Mucosa of descending colon (tissue), 3 donors: ENCODE data around the gene SNRK. TPM values are rescaled to one million over a fixed set of nuclear protein-coding genes. Genes with fewer than 3 reads are reported as not detected.

Source experiments
- ATAC-seq: fragments of 200-7000 bp; cut with Tn5 transposase; one replicate; pipeline ENCODE4 v1.9.1; 2020; ENCODE audit warnings: mild to moderate bottlenecking, moderate library complexity
- DNase-seq, 3 donors: peaks; one replicate each; pipeline ENCODE4 v3.0.0-alpha.2; 2020
- H3K36me3 ChIP-seq: fragments of 200-600 bp; one replicate; pipeline ENCODE4 v1.8.0; 2021; ENCODE audit warnings: low read depth, mild to moderate bottlenecking
- H3K4me1 ChIP-seq: fragments of 200-600 bp; one replicate; pipeline ENCODE4 v1.8.0; 2021; ENCODE audit warnings: low read depth, mild to moderate bottlenecking
- H3K4me3 ChIP-seq: fragments of 200-600 bp; one replicate; pipeline ENCODE4 v1.8.0; 2021; ENCODE audit warnings: mild to moderate bottlenecking
- H3K9me3 ChIP-seq: fragments of 200-600 bp; one replicate; pipeline ENCODE4 v1.8.0; 2021; ENCODE audit warnings: mild to moderate bottlenecking
- intact Hi-C, 2 donors: fragments of 100-400 bp; cut with DNase I in 1 of 2; cut with micrococcal nuclease in 1 of 2; formaldehyde crosslinking; loops; one replicate each; pipeline versions ENCODE4 v1.11.0 to v1.11.1; 2022; cut with DNase I, micrococcal nuclease
- total RNA-seq, 3 donors: library from RNA; stranded (reverse); fragmentation: NEBNext Ultra II Directional in 2 of 3; extraction: Animal tissue kit (Norgen Biotek cat#: 25700) in 2 of 3; gene quantifications; one replicate each; pipeline versions ENCODE4 v1.2.1 to v1.2.4, GENCODE V29; 2021 to 2023
- TF ChIP-seq, protein P1 (sequence below): fragments of 200-600 bp; IDR thresholded peaks from one replicate; pipeline ENCODE4 v1.8.0; 2022; ENCODE audit warnings: antibody characterized with exemption, mild to moderate bottlenecking
- donor health status: DM: no; HTN: no; CAD: no; lungs with moderate emphysema.
- donor health status: DM: no; HTN: no; CAD: no.
- donor health status: DM: no; HTN: yes; CAD: no.

The SNRK gene
- total RNA-seq, 3 donors from 2014 or later: 33.2 to 47.6 (median 35.2) TPM

DNA sequence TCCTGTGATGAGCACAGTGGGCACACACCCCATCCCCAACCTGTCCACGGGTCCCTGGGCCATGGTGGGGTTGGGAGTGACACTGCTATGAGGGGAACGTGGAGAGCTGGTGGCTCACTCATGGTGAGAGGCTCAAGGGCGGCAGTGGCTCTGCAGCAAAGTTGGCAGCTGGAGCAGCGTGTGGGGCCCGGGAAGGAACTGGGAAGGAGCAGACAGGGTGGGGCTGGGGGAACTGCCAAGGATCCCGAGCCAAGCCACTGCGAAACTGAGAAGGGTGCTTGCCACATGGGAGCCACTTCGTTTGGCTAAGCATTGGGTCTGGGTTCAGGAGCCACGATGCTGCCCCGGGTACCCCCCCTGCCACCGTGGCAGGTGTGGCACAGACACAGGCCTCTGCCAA is 80.1 kb downstream of the SNRK start:
- no peak for DNase-seq
- intact Hi-C loops: no loop called here

DNA sequence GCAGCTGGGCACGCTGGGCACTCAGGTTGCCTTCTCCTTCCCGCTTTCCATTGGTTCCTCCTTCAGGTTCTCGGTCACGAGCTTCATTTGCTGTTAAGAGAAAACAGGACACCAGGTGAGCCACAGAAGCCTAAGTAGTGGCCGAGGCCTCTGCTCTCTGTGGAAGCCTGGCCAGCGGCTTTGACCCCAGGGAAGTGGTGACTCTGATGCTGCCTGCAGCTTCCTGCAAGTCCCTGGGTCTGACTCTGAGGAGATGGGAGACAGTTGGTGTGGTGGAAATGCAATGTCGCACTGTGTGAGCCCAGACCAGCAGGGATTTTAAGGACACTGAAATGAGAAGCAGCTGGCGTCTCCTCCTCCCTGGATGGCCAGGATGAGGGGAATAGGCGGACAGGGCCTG is 80.5 kb downstream of the SNRK start:
- intact Hi-C loops: no loop called here
- no peak for DNase-seq
- TF ChIP-seq, protein P1, sequence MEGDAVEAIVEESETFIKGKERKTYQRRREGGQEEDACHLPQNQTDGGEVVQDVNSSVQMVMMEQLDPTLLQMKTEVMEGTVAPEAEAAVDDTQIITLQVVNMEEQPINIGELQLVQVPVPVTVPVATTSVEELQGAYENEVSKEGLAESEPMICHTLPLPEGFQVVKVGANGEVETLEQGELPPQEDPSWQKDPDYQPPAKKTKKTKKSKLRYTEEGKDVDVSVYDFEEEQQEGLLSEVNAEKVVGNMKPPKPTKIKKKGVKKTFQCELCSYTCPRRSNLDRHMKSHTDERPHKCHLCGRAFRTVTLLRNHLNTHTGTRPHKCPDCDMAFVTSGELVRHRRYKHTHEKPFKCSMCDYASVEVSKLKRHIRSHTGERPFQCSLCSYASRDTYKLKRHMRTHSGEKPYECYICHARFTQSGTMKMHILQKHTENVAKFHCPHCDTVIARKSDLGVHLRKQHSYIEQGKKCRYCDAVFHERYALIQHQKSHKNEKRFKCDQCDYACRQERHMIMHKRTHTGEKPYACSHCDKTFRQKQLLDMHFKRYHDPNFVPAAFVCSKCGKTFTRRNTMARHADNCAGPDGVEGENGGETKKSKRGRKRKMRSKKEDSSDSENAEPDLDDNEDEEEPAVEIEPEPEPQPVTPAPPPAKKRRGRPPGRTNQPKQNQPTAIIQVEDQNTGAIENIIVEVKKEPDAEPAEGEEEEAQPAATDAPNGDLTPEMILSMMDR: no peak
- Histone ChIP-seq H3K4me3 (no peak overlapping the region), H3K9me3 (no peaks in the 10 kb centered on the region), H3K36me3 (no peaks in the 10 kb centered on the region), H3K4me1 (no peaks in the 10 kb centered on the region)
- ATAC-seq: peak; percentile 7

More for the DNA sequence above, 80.1 kb downstream of the SNRK start:
- Histone ChIP-seq H3K4me1 (no peaks in the 10 kb centered on the region), H3K4me3 (no peak overlapping the region), H3K9me3 (no peaks in the 10 kb centered on the region), H3K36me3 (no peaks in the 10 kb centered on the region)
- TF ChIP-seq, protein P1: no peak
- peak; percentile 3 for ATAC-seq

DNA sequence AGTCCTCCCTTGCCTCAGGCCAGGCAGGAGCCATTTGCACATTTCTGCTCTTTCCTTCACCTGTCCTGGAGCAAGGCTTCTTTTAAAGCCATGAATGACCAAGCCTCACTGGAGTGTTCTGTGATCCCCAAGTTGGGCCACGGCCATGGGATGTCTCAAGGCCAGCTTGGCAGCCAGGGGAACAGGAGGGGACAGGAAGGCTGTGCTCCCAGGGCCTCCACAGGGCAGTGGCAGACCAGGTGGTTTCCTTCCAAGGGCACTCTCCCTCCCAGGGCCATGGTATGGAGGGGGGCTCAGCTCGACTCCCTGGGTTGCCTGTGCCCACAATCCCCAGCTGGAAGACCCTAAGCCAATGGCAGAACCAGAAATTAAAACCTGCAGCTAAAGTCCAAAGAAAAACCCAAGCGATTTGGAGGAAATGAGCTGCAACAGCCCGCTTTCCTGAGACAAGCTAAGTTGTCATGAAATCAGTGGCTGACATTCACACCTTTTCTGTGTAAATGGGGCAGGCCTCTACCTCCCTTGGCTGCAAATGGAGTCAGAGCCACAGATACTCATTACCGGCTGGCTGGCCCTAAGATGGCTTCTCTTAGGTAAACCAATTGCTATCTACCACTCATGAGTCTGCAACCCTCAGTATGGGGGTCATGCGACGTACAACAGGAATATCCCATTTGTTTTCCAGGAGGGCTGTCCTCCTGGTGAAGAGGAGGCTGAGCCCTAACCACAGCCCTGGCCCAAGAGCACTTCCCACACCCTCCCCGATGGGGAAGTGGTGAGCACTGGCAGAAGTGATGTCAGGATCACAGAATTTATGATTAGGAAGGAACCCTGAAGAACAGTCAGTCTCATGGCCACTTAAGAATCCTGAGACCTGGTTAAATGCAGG is 83.3 kb downstream of the SNRK start:
- Histone ChIP-seq H3K4me3 (no peak overlapping the region), H3K4me1 (no peaks in the 10 kb centered on the region), H3K9me3 (no peaks in the 10 kb centered on the region), H3K36me3 (no peaks in the 10 kb centered on the region)
- DNase-seq (no peak), ATAC-seq (peak; percentile 33)
- TF ChIP-seq, protein P1: no peak
- intact Hi-C loops: no loop called here

DNA sequence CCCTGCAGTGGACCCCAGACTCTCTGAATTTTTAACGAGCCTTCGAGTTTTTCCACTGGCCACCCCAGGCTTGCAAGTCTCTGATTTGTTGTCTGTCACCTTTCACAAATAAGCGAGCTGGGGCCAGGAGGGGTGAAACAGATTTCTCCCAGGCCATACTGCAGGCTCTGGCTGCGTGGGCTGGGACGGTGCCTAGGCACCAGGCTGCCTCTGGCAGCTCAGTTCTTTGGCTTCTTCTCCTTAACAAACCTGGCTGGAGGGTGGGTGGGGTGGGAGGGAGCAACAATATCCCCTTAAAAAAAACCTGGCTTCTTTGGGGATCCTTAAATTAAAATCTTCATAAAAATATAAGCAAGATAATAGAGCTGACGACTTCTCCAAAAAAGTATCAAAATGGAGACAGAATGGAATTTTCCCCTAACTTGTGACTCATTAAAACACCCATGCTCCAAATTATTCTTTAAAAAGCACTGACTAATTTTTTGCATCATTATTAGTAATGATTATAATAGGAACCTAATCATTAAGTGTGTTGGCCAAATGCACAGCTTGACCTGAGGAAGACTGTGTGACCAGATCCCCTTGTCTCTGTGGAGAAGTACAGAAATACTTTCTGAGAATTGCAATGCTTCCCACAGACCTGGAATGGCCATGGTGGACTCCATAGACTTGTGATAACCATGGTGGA is 84.1 kb downstream of the SNRK start:
- intact Hi-C loops: no loop called here
- DNase-seq: no peak
- no peaks in the 10 kb centered on the region for H3K36me3 ChIP-seq
- H3K4me3 ChIP-seq: no peak overlapping the region
- TF ChIP-seq, protein P1: no peak
- no peak for ATAC-seq
- H3K4me1 ChIP-seq: no peaks in the 10 kb centered on the region
- H3K9me3 ChIP-seq: no peaks in the 10 kb centered on the region

DNA sequence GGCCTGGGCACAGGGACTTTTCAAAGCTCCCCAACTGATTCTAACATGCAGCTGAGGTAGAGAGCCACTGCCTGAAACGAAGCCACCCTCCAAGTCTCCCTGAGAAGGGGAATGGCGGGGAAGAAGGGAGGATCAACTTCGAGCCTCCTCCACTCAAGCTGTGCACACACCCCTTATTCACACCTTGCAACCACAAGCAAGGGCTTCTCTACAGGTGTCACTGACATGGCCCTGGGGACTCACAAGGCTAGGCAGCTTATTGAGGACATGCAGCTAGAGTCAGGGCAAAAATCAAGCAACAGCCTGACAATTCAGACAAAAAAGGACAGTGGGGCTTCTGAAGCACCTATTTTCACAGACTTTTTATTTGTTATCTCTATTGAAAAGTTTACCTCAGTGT is 85.2 kb downstream of the SNRK start:
- intact Hi-C loops: no loop called here

More for the DNA sequence above, 85.2 kb downstream of the SNRK start:
- no peak overlapping the region for H3K4me3 ChIP-seq
- no peaks in the 10 kb centered on the region for H3K36me3 ChIP-seq
- DNase-seq (no peak), ATAC-seq (no peak)
- TF ChIP-seq, protein P1: no peak
- no peaks in the 10 kb centered on the region for H3K4me1 ChIP-seq
- H3K9me3 ChIP-seq: no peaks in the 10 kb centered on the region
